ENCODE measurements around the gene PHKG2. TPM values are rescaled to one million over a fixed set of nuclear protein-coding genes. Genes with fewer than 3 reads are reported as not detected.

PHKG2 gene
- total and polyA plus RNA-seq, 8 donors = 18.2 to 104 (median 32.4) TPM

GRCh38 chr16:30758988-30759491 lies 10.8 kb downstream of the PHKG2 start:
- Histone ChIP-seq H3K27me3 (no peaks in the 10 kb centered on the region), H3K27ac (peak overlapping the region in 2 of 5 donors; percentile 60 to 69), H3K9me3 (no peaks in the 10 kb centered on the region), H3K4me3 (no peak overlapping the region), H3K36me3 (peaks cover 14 to 68% (median 61%) of the 10 kb centered on the region in 4 donors), H3K4me1 (peaks cover 22 to 45% (median 34%) of the 10 kb centered on the region in 4 donors)
- WGBS, 5 donors = 71 to 92% (median 84%) methylated on average over 9 to 10 of the region's 10 CpGs
- no peak for DNase-seq
- TF ChIP-seq CTCF (IDR thresholded peaks at IDR 0.05) = no peak
- no peak for TF ChIP-seq POLR2A (IDR thresholded peaks at IDR 0.05)
- no peak for TF ChIP-seq POLR2AphosphoS5 (IDR thresholded peaks at IDR 0.05)
- intact Hi-C loops (cut with DNase I; ENCODE audit: low total_unique reads) = no loop called here

GRCh38 chr16:30760001-30760559 lies 11.9 kb downstream of the PHKG2 start:
- no peaks in the 10 kb centered on the region for H3K27me3 ChIP-seq
- H3K27ac ChIP-seq = no peak overlapping the region
- DNase-seq = no peak
- peaks cover 24 to 68% (median 61%) of the 10 kb centered on the region in 4 donors for H3K36me3 ChIP-seq
- 83 to 90% (median 89%) methylated on average over 1 to 7 of the region's 7 CpGs for WGBS, 5 donors
- intact Hi-C loops (cut with DNase I; ENCODE audit: low total_unique reads) = no loop called here
- TF ChIP-seq EP300 (IDR thresholded peaks at IDR 0.05) (no peak), CTCF (IDR thresholded peaks at IDR 0.05) (no peak), POLR2A (IDR thresholded peaks at IDR 0.05) (no peak), POLR2AphosphoS5 (IDR thresholded peaks at IDR 0.05) (no peak)
- H3K4me3 ChIP-seq = no peak overlapping the region
- peaks cover 22 to 50% (median 43%) of the 10 kb centered on the region in 4 donors for H3K4me1 ChIP-seq
- H3K9me3 ChIP-seq = no peaks in the 10 kb centered on the region

GRCh38 chr16:30760577-30761426 lies 12.6 kb downstream of the PHKG2 start:
- TF ChIP-seq POLR2AphosphoS5 (IDR thresholded peaks at IDR 0.05) = no peak
- no peak for TF ChIP-seq POLR2A (IDR thresholded peaks at IDR 0.05)
- no peak for TF ChIP-seq EP300 (IDR thresholded peaks at IDR 0.05)
- H3K9me3 ChIP-seq = no peaks in the 10 kb centered on the region
- DNase-seq = no peak
- peaks cover 31 to 68% (median 61%) of the 10 kb centered on the region in 4 donors for H3K36me3 ChIP-seq
- H3K4me3 ChIP-seq = peak overlapping the region; percentile 80 to 96 (median 94)
- H3K27me3 ChIP-seq = no peaks in the 10 kb centered on the region
- intact Hi-C loops (cut with DNase I; ENCODE audit: low total_unique reads) = no loop called here
- WGBS, 5 donors = 27 to 30% (median 28%) methylated on average over 26 of the region's 26 CpGs
- peaks cover 22 to 50% (median 44%) of the 10 kb centered on the region in 4 donors for H3K4me1 ChIP-seq
- H3K27ac ChIP-seq = peak overlapping the region in 4 of 5 donors; percentile 88 to 97 (median 93)

GRCh38 chr16:30761427-30761927 lies 13.3 kb downstream of the PHKG2 start:
- Histone ChIP-seq H3K36me3 (peaks cover 32 to 68% (median 61%) of the 10 kb centered on the region in 4 donors), H3K4me3 (peak overlapping the region; percentile 80 to 96 (median 94)), H3K27ac (peak overlapping the region; percentile 26 to 97 (median 92)), H3K4me1 (peaks cover 22 to 50% (median 44%) of the 10 kb centered on the region in 4 donors), H3K9me3 (no peaks in the 10 kb centered on the region), H3K27me3 (no peaks in the 10 kb centered on the region)
- DNase-seq = peak in 1 of 2 donors; percentile 63
- TF ChIP-seq CTCF (IDR thresholded peaks at IDR 0.05) (no peak), EP300 (IDR thresholded peaks at IDR 0.05) (no peak), POLR2AphosphoS5 (IDR thresholded peaks at IDR 0.05) (no peak), POLR2A (IDR thresholded peaks at IDR 0.05) (no peak)
- intact Hi-C loops (cut with DNase I; ENCODE audit: low total_unique reads) = no loop called here
- whole genome bisulfite sequencing, 5 donors = 0 to 2% (median 0%) methylated on average over 19 to 64 of the region's 64 CpGs
